H1 (cell line): ENCODE data around the gene CDHR2. TPM values are rescaled to one million over a fixed set of nuclear protein-coding genes. Genes with fewer than 3 reads are reported as not detected.

Source experiments
- CTCF ChIA-PET: fragments of 300-600 bp; sonication (Branson Sonifier 250); formaldehyde crosslinking; loops from one replicate; lab custom pipeline; 2021; ENCODE audit not compliant: partially characterized antibody; lab: Charles Lee
- POLR2A ChIA-PET: fragments of 300-600 bp; sonication (Branson Sonifier 250); formaldehyde crosslinking; loops from one replicate; lab custom pipeline; 2021; ENCODE audit warnings: inconsistent platforms; ENCODE audit not compliant: partially characterized antibody; lab: Charles Lee
- DNase-seq, 2 experiments: peaks; one replicate each; pipeline versions ENCODE4 v3.0.0 to v3.0.0-alpha.2; 2010 to 2022; ENCODE audit warnings: low spot score in 2 of 2, low read depth in 1 of 2, mixed read lengths in 1 of 2
- FAIRE-seq: peaks from 2 replicates; lab custom pipeline; 2011; peaks lifted over from hg19 to GRCh38; lab: Jason Lieb, UNC
- H2AFZ ChIP-seq: 2 replicates; pipeline ENCODE4 v1.8.1; 2012; ENCODE audit warnings: low read length, inconsistent platforms
- H2AK5ac ChIP-seq: 2 replicates; pipeline ENCODE4 v1.6.1; 2013; ENCODE audit warnings: low read depth, low read length
- H2BK120ac ChIP-seq: replicated peaks from 2 replicates; pipeline ENCODE3; 2013; ENCODE audit warnings: low read depth, low read length, inconsistent platforms
- H2BK12ac ChIP-seq: 2 replicates; pipeline ENCODE4 v1.6.1; 2013; ENCODE audit warnings: low read depth, low read length
- H2BK15ac ChIP-seq: 2 replicates; pipeline ENCODE4 v1.6.1; 2013; ENCODE audit warnings: low read length
- H2BK20ac ChIP-seq: 2 replicates; pipeline ENCODE4 v1.6.1; 2013; ENCODE audit warnings: low read length
- H2BK5ac ChIP-seq: 2 replicates; pipeline ENCODE4 v1.6.1; 2013; ENCODE audit warnings: low read depth, low read length
- H3K14ac ChIP-seq: 2 replicates; pipeline ENCODE4 v1.6.1; 2013; ENCODE audit warnings: inconsistent platforms; ENCODE audit not compliant: insufficient read length
- H3K18ac ChIP-seq: 2 replicates; pipeline ENCODE4 v1.6.1; 2013; ENCODE audit warnings: low read length; ENCODE audit errors: extremely low read depth
- H3K23ac ChIP-seq: 2 replicates; pipeline ENCODE4 v1.6.1; 2013; ENCODE audit warnings: inconsistent platforms; ENCODE audit not compliant: insufficient read length
- H3K23me2 ChIP-seq: 2 replicates; pipeline ENCODE4 v1.6.1; 2013; ENCODE audit warnings: low read depth, low read length
- H3K27ac ChIP-seq: 2 replicates; pipeline ENCODE4 v1.6.1; 2011; ENCODE audit warnings: low read depth, low read length, inconsistent platforms
- H3K27me3 ChIP-seq, 4 experiments: replicated peaks in 1 of 4; 1 replicate in 1 of 4; 2 replicates in 3 of 4; pipeline versions ENCODE4 v1.6.1 to v1.8.1; 2011 to 2013; ENCODE audit warnings: low read length in 3 of 4, mild to moderate bottlenecking in 3 of 4, inconsistent platforms in 2 of 4, mixed read lengths in 2 of 4, moderate library complexity in 1 of 4; ENCODE audit not compliant: control insufficient read depth in 3 of 4, insufficient read depth in 3 of 4; ENCODE audit errors: extremely low read depth in 1 of 4
- H3K36me3 ChIP-seq, 4 experiments: 2 replicates each; pipeline versions ENCODE4 v1.6.1 to v1.8.1; 2011 to 2013; ENCODE audit warnings: mild to moderate bottlenecking in 4 of 4, low read length in 3 of 4, moderate library complexity in 2 of 4, control low read depth in 1 of 4, inconsistent platforms in 1 of 4; ENCODE audit not compliant: insufficient read depth in 4 of 4, control insufficient read depth in 2 of 4
- H3K4ac ChIP-seq: replicated peaks from 2 replicates; pipeline ENCODE3; 2013; ENCODE audit warnings: low read length, low read depth, mixed read lengths, inconsistent platforms; ENCODE audit not compliant: insufficient read length
- H3K4me1 ChIP-seq, 4 experiments: replicated peaks in 1 of 4; 1 replicate in 1 of 4; 2 replicates in 3 of 4; pipeline versions ENCODE4 v1.6.1 to v1.8.1; 2011 to 2013; ENCODE audit warnings: low read length in 3 of 4, inconsistent platforms in 2 of 4, mixed read lengths in 1 of 4; ENCODE audit not compliant: insufficient read depth in 4 of 4, control insufficient read depth in 3 of 4
- H3K4me2 ChIP-seq, 2 experiments: 2 replicates each; pipeline versions ENCODE4 v1.6.1 to v1.8.1; 2011 to 2013; ENCODE audit warnings: low read depth in 2 of 2, low read length in 2 of 2, control low read depth in 1 of 2, inconsistent platforms in 1 of 2, mild to moderate bottlenecking in 1 of 2; ENCODE audit not compliant: insufficient read depth in 1 of 2
- H3K4me3 ChIP-seq, 4 experiments: fragments of 200-600, 300-600 bp in 1 of 4; sonication (generic), shearing (Covaris generic), sonication (Bioruptor Twin) in 1 of 4; 2 replicates each; pipeline versions ENCODE4 v1.5.1 to v1.8.1; 2011 to 2016; ENCODE audit warnings: low read length in 4 of 4, low read depth in 3 of 4, control low read depth in 2 of 4, inconsistent platforms in 2 of 4, mild to moderate bottlenecking in 2 of 4, mixed read lengths in 1 of 4, moderate library complexity in 1 of 4; ENCODE audit not compliant: insufficient read depth in 2 of 4; ENCODE audit errors: extremely low read depth in 1 of 4
- H3K56ac ChIP-seq: replicated peaks from 2 replicates; pipeline ENCODE3; 2013; ENCODE audit warnings: low read depth, mild to moderate bottlenecking, mixed read lengths, low read length, inconsistent platforms; ENCODE audit not compliant: insufficient read length
- H3K79me1 ChIP-seq: 2 replicates; pipeline ENCODE4 v1.6.1; 2013; ENCODE audit warnings: low read depth, low read length, control low read depth
- H3K79me2 ChIP-seq, 2 experiments: 2 replicates each; pipeline versions ENCODE4 v1.6.1 to v1.8.1; 2012 to 2013; ENCODE audit warnings: low read length in 2 of 2, mild to moderate bottlenecking in 2 of 2, inconsistent platforms in 1 of 2; ENCODE audit not compliant: insufficient read depth in 2 of 2, control insufficient read depth in 1 of 2
- H3K9ac ChIP-seq, 4 experiments: replicated peaks in 1 of 4; 1 replicate in 1 of 4; 2 replicates in 3 of 4; pipeline versions ENCODE4 v1.6.1 to v1.8.1; 2011 to 2013; ENCODE audit warnings: low read depth in 3 of 4, low read length in 3 of 4, control low read depth in 2 of 4, mild to moderate bottlenecking in 2 of 4, moderate library complexity in 2 of 4, inconsistent platforms in 1 of 4; ENCODE audit errors: extremely low read depth in 1 of 4
- H3K9me3 ChIP-seq, 2 experiments: 2 replicates each; pipeline versions ENCODE4 v1.6.1 to v1.8.1; 2012 to 2013; ENCODE audit warnings: mild to moderate bottlenecking in 2 of 2, moderate library complexity in 2 of 2, control low read depth in 1 of 2, inconsistent platforms in 1 of 2, low read depth in 1 of 2, low read length in 1 of 2, mixed read lengths in 1 of 2; ENCODE audit not compliant: insufficient read depth in 2 of 2
- H4K20me1 ChIP-seq, 2 experiments: replicated peaks in 1 of 2; 2 replicates each; pipeline versions ENCODE3 to v1.8.1; 2011 to 2013; ENCODE audit warnings: inconsistent platforms in 2 of 2, low read length in 2 of 2, mild to moderate bottlenecking in 1 of 2; ENCODE audit not compliant: insufficient read depth in 2 of 2, control insufficient read depth in 1 of 2
- H4K5ac ChIP-seq: 2 replicates; pipeline ENCODE4 v1.6.1; 2013; ENCODE audit warnings: low read length, low read depth, mixed read lengths, inconsistent platforms; ENCODE audit not compliant: insufficient read length
- H4K8ac ChIP-seq: 2 replicates; pipeline ENCODE4 v1.8.0; 2013; ENCODE audit warnings: mild to moderate bottlenecking, moderate library complexity, low read length, inconsistent platforms; ENCODE audit not compliant: insufficient read depth; ENCODE audit errors: extremely low read depth
- H4K91ac ChIP-seq: replicated peaks from 2 replicates; pipeline ENCODE3; 2013; ENCODE audit warnings: low read length, mixed read lengths, inconsistent platforms; ENCODE audit not compliant: insufficient read length
- BCL11A ChIP-seq, 2 experiments: IDR thresholded peaks; one replicate each; pipeline ENCODE4 v1.6.1; 2011; ENCODE audit warnings: low read depth in 2 of 2, low read length in 2 of 2, mild to moderate bottlenecking in 2 of 2
- GTF2F1 ChIP-seq: IDR thresholded peaks from 2 replicates; pipeline ENCODE4 v1.6.1; 2012; ENCODE audit warnings: low read depth, low read length, improper control_type of control experiment, borderline replicate concordance
- HDAC6 ChIP-seq: IDR thresholded peaks from one replicate; pipeline ENCODE4 v1.7.1; 2012; ENCODE audit warnings: low read depth, mild to moderate bottlenecking, inconsistent platforms, low read length, moderate library complexity
- JUND ChIP-seq: IDR thresholded peaks from 2 replicates; pipeline ENCODE4 v1.6.1; 2011; ENCODE audit warnings: mild to moderate bottlenecking, improper control_type of control experiment, low read length
- MAFK ChIP-seq: IDR thresholded peaks from 2 replicates; pipeline ENCODE4 v1.6.1; 2012; ENCODE audit warnings: low read depth, mild to moderate bottlenecking, improper control_type of control experiment, low read length
- RBBP5 ChIP-seq: IDR thresholded peaks from 2 replicates; pipeline ENCODE4 v1.7.1; 2012; ENCODE audit warnings: low read depth, mild to moderate bottlenecking, inconsistent platforms, low read length, moderate library complexity, borderline replicate concordance
- SIN3A ChIP-seq, 2 experiments: IDR thresholded peaks in 1 of 2; conservative IDR thresholded peaks in 1 of 2; 2 replicates each; pipeline ENCODE4 v1.6.1; 2011 to 2012; ENCODE audit warnings: low read length in 2 of 2, improper control_type of control experiment in 1 of 2, low read depth in 1 of 2, mild to moderate bottlenecking in 1 of 2
- SIRT6 ChIP-seq: IDR thresholded peaks from one replicate; pipeline ENCODE4 v1.7.1; 2012; ENCODE audit warnings: low read length, inconsistent platforms
- SP2 ChIP-seq: IDR thresholded peaks from 2 replicates; pipeline ENCODE4 v1.6.1; 2012; ENCODE audit warnings: mild to moderate bottlenecking, low read length, inconsistent platforms
- WGBS, 2 experiments: shearing (Covaris generic) in 1 of 2; methylation state at CpG; one replicate each; pipeline versions ENCODE4 v1.1.6 to v1.1.7; 2013 to 2015; ENCODE audit warnings: low lambda C conversion rate in 2 of 2, mixed read lengths in 2 of 2, inconsistent platforms in 1 of 2, low coverage in 1 of 2, missing lambda C conversion rate in 1 of 2; ENCODE audit not compliant: insufficient replicate concordance in 2 of 2, insufficient coverage in 1 of 2, insufficient read length in 1 of 2; ENCODE audit errors: extremely low coverage in 1 of 2, missing lambda C conversion rate in 1 of 2; 5-methylcytosine and 5-hydroxymethylcytosine counted together
- polyA plus RNA-seq, 7 experiments: library from polyadenylated mRNA; depleted of rRNA in 3 of 7; stranded (reverse) in 5 of 7; unstranded in 2 of 7; fragments of >200 nt in 5 of 7; fragments of 200-250 nt in 2 of 7; gene quantifications; 1 replicate in 5 of 7; 2 replicates in 1 of 7; 4 replicates in 1 of 7; pipeline versions ENCODE4 v1.2.1 to v1.2.3, GENCODE V29; 2011 to 2013; ENCODE audit warnings: missing spikeins in 2 of 7, mixed read lengths in 2 of 7
- total RNA-seq: library from RNA; stranded (reverse); fragmentation: NEBNext Ultra II Directional; extraction: Animal tissue kit (Norgen Biotek cat#: 25700); gene quantifications from 2 replicates; pipeline ENCODE4 v1.2.1, GENCODE V29; 2021

CDHR2 gene
- total and polyA plus RNA-seq, 2 of the 8 experiments (the other 6 are each of a cell fraction or from before 2014, with no cell fraction given) = 0.02 to 0.43 TPM

DNA sequence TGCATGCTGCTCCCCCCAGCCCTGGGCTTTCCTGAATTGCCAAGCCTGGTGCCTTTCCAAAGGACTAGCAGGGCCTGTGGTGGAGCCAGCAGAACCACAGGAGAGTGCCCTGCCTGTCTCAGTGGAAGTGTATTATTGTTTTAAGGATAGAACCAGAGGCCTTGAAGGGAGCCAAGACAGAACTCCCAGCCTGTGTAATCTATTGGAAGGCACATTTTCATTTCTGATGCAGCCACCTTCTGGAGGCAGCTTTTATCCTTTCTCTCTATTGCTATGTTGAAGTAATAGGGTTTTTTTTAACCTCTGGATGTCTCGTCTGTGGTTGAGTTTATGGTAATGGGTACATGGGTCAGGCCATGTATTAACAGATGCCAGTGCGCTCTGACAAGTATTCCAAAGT is 41.2 kb upstream of the CDHR2 start:
- no peak for DNase-seq
- H2BK5ac ChIP-seq = no peak overlapping the region
- H3K23ac ChIP-seq = no peak overlapping the region
- no peaks in the 10 kb centered on the region for H3K79me1 ChIP-seq
- CTCF ChIA-PET = interaction anchor here (1.1 kb wide), 1 partner anchor 12 kb away, joined by 3 read pairs; no protein-coding TSS in a partner anchor
- no peak for FAIRE-seq
- H2AK5ac ChIP-seq = no peak overlapping the region
- H4K91ac ChIP-seq = no peak overlapping the region
- H3K4me2 ChIP-seq = no peak overlapping the region
- H4K5ac ChIP-seq = no peak overlapping the region
- no peak overlapping the region for H3K9ac ChIP-seq
- H3K9me3 ChIP-seq = no peaks in the 10 kb centered on the region
- no peak overlapping the region for H2AFZ ChIP-seq
- no peak overlapping the region for H3K56ac ChIP-seq
- no peak overlapping the region for H2BK12ac ChIP-seq
- WGBS, 2 experiments = 95% methylated on average over 2 of the region's 2 CpGs; no CpG with 5 or more reads in 1 of the 2 experiments
- H3K27me3 ChIP-seq = no peaks in the 10 kb centered on the region
- no peak overlapping the region for H2BK15ac ChIP-seq
- H4K20me1 ChIP-seq = no peaks in the 10 kb centered on the region
- H3K4me3 ChIP-seq = no peak overlapping the region
- peaks cover 11 to 40% (median 20%) of the 10 kb centered on the region in 4 experiments for H3K36me3 ChIP-seq
- no peak overlapping the region for H2BK120ac ChIP-seq
- H2BK20ac ChIP-seq = no peak overlapping the region
- no peak overlapping the region for H3K27ac ChIP-seq
- no peak for TF ChIP-seq BCL11A (IDR thresholded peaks at IDR 0.05; ENCODE audit: low read depth in 2 of 2, low read length in 2 of 2)
- TF ChIP-seq GTF2F1 = no peak
- TF ChIP-seq HDAC6 = no peak
- TF ChIP-seq SIRT6 = no peak
- TF ChIP-seq RBBP5 = no peak
- TF ChIP-seq SP2 = no peak
- TF ChIP-seq SIN3A (conservative IDR thresholded peaks at IDR 0.05 in 1 of 2, IDR thresholded peaks at IDR 0.05 in 1 of 2; ENCODE audit: low read depth in 1 of 2, low read length in 2 of 2) = no peak
- TF ChIP-seq JUND = no peak
- no peak for TF ChIP-seq MAFK
- TF ChIP-seq, all 59 proteins: peak for 0
- POLR2A ChIA-PET = interaction anchor here (0.7 to 26.0 kb wide), 2 partner anchors 10 to 29 kb away, joined by 3 to 458 read pairs; partner anchors contain the start of gene RNF44
- no peak overlapping the region for H3K4ac ChIP-seq
- no peak overlapping the region for H4K8ac ChIP-seq
- H3K14ac ChIP-seq = no peak overlapping the region
- H3K23me2 ChIP-seq = no peaks in the 10 kb centered on the region
- H3K18ac ChIP-seq = no peak overlapping the region
- no peaks in the 10 kb centered on the region for H3K79me2 ChIP-seq
- H3K4me1 ChIP-seq = no peaks in the 10 kb centered on the region
